KMS-11 (cell line): ENCODE results near the gene TPP2.

Experiments used
- H2AFZ ChIP-seq: fragments of 200-600 bp; sonication (generic); 2 replicates; pipeline ENCODE4 v1.6.1; 2016; ENCODE audit warnings: antibody characterized with exemption, mixed run types, low read depth
- H3K27ac ChIP-seq: fragments of 200-600 bp; sonication (generic); 2 replicates; pipeline ENCODE4 v1.6.1; 2016; ENCODE audit warnings: mild to moderate bottlenecking, mixed run types
- H3K27me3 ChIP-seq: fragments of 200-600 bp; sonication (generic); 2 replicates; pipeline ENCODE4 v1.6.1; 2017; ENCODE audit warnings: mild to moderate bottlenecking, low read depth, mixed run types, moderate library complexity; ENCODE audit not compliant: insufficient read depth
- H3K36me3 ChIP-seq: fragments of 200-600 bp; sonication (generic); 2 replicates; pipeline ENCODE4 v1.6.1; 2017; ENCODE audit warnings: mild to moderate bottlenecking, mixed run types; ENCODE audit not compliant: insufficient read depth
- H3K4me1 ChIP-seq: fragments of 200-600 bp; sonication (generic); 2 replicates; pipeline ENCODE4 v1.6.1; 2016; ENCODE audit warnings: mild to moderate bottlenecking, low read depth, mixed run types; ENCODE audit not compliant: poor library complexity, severe bottlenecking
- H3K4me2 ChIP-seq: fragments of 200-600 bp; sonication (generic); 2 replicates; pipeline ENCODE4 v1.7.0; 2016; ENCODE audit warnings: mild to moderate bottlenecking, mixed run types
- H3K4me3 ChIP-seq: fragments of 200-600 bp; sonication (generic); IDR thresholded peaks from 2 replicates; pipeline ENCODE4 v1.6.1; 2017; ENCODE audit warnings: low read depth, low read length, mixed read lengths; ENCODE audit not compliant: insufficient read depth
- H3K79me2 ChIP-seq: fragments of 200-600 bp; sonication (generic); 2 replicates; pipeline ENCODE4 v1.6.1; 2016; ENCODE audit warnings: low read depth, mixed run types; ENCODE audit not compliant: insufficient read depth
- H3K9ac ChIP-seq: fragments of 200-600 bp; sonication (generic); 2 replicates; pipeline ENCODE4 v1.6.1; 2016; ENCODE audit warnings: mild to moderate bottlenecking, mixed run types
- H4K20me1 ChIP-seq: fragments of 200-600 bp; sonication (generic); 2 replicates; pipeline ENCODE4 v1.6.1; 2016; ENCODE audit warnings: mild to moderate bottlenecking, mixed run types; ENCODE audit not compliant: insufficient read depth
- CTCF ChIP-seq: fragments of 200-600 bp; sonication (generic); conservative IDR thresholded peaks from 2 replicates; pipeline ENCODE4 v1.6.1; 2017; ENCODE audit warnings: low read depth, mild to moderate bottlenecking, antibody characterized with exemption, low read length, moderate library complexity, mixed read lengths

TPP2 gene

DNA sequence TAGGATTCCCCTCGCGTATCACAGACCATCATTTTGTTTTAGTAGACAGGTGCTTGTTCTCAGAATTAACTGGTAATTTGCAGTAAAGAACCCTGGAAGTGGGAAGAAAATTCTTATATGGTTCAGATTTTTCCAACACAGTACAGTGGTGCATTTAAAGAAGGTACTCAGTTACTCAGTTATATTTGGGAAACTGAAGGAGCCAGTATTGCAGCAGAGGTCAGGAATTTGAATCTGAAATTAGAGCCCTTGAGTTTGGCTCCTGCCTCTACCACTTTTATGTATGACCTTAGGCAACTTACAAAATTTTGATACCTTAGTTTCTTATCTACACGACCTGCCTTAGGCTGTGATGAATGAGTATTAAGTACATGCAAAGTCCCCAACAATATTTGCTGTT is 78.3 kb downstream of the TPP2 start:
- TF ChIP-seq CTCF, result no peak
- Histone ChIP-seq H4K20me1 (no peaks in the 10 kb centered on the region), H3K36me3 (no peaks in the 10 kb centered on the region), H3K9ac (no peak overlapping the region), H3K27ac (no peak overlapping the region), H3K4me3 (no peak overlapping the region), H2AFZ (no peak overlapping the region), H3K27me3 (no peaks in the 10 kb centered on the region), H3K4me2 (no peak overlapping the region), H3K4me1 (no peaks in the 10 kb centered on the region), H3K79me2 (no peaks in the 10 kb centered on the region)

GRCh38 chr13:102677122-102677521 is 80.3 kb downstream of the TPP2 start:
- no peaks in the 10 kb centered on the region for H3K27me3 ChIP-seq
- H3K4me1 ChIP-seq, result no peaks in the 10 kb centered on the region
- no peak overlapping the region for H3K9ac ChIP-seq
- no peaks in the 10 kb centered on the region for H4K20me1 ChIP-seq
- no peaks in the 10 kb centered on the region for H3K79me2 ChIP-seq
- no peak for TF ChIP-seq CTCF
- H2AFZ ChIP-seq, result no peak overlapping the region
- no peak overlapping the region for H3K4me3 ChIP-seq
- no peak overlapping the region for H3K27ac ChIP-seq
- H3K36me3 ChIP-seq, result no peaks in the 10 kb centered on the region
- H3K4me2 ChIP-seq, result no peak overlapping the region

DNA sequence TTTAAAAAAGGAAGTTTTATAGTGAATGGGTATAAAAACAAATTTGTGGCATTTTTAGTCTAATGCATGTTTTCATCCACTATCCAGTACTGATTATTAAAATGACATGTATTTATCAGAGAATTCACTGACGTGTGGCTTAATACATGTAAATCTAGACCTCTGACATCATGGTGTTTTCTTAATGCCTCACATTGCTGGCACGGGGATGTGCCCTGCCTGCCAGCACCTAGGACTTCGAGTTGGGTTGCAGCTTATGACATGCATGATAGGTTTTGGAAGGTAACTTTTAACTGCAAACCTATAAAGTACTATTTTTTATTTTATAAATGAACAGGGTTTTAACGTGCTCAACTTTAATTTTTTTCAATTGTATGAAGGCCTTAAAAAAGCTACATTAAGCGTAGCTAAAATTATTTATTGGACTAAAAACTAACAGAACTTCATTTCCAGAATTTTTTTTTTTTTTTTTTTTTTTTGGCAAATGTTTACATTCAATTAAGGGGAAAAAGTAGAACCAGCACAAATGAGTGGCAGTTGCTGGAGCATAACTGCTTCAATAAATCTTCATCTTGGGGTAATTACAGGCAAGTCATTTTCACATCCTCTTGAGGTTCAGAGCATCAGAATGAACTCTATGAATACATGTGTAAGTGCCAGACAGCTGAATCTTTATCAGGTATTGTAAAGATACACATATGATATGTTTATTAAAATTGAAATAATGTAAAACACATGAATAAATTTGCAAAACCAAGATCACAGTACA is 81.7 kb downstream of the TPP2 start:
- H3K27me3 ChIP-seq, result no peaks in the 10 kb centered on the region
- H3K4me2 ChIP-seq, result no peak overlapping the region
- no peaks in the 10 kb centered on the region for H4K20me1 ChIP-seq
- TF ChIP-seq CTCF, result no peak
- no peaks in the 10 kb centered on the region for H3K36me3 ChIP-seq
- H3K27ac ChIP-seq, result no peak overlapping the region
- H3K4me3 ChIP-seq, result no peak overlapping the region
- H3K4me1 ChIP-seq, result no peaks in the 10 kb centered on the region
- H3K79me2 ChIP-seq, result no peaks in the 10 kb centered on the region
- H2AFZ ChIP-seq, result no peak overlapping the region
- no peak overlapping the region for H3K9ac ChIP-seq

GRCh38 chr13:102679449-102680132 is 82.8 kb downstream of the TPP2 start:
- TF ChIP-seq CTCF, result no peak
- no peak overlapping the region for H2AFZ ChIP-seq
- no peaks in the 10 kb centered on the region for H3K36me3 ChIP-seq
- H3K4me1 ChIP-seq, result no peaks in the 10 kb centered on the region
- H3K79me2 ChIP-seq, result no peaks in the 10 kb centered on the region
- no peaks in the 10 kb centered on the region for H4K20me1 ChIP-seq
- no peak overlapping the region for H3K27ac ChIP-seq
- H3K4me2 ChIP-seq, result no peak overlapping the region
- no peaks in the 10 kb centered on the region for H3K27me3 ChIP-seq
- H3K4me3 ChIP-seq, result no peak overlapping the region
- no peak overlapping the region for H3K9ac ChIP-seq
